Stimulated activated naive B cell treated with anti-CD40 and anti-IgM and Interleukin-4, amounts not matched to agents 10 μg/mL and 1 μg/mL and 100 μg/mL, for 72 hours (primary cell): ENCODE data around the gene COL27A1.

ENCODE experiments used
- ATAC-seq, 2 donors: fragments of 150-1000 bp; cut with Tn5 transposase; replicated peaks; 2 replicates each; pipeline ENCODE4 v1.10.0; 2021; ENCODE audit warnings: moderate library complexity in 1 of 2
- DNase-seq: peaks from one replicate; pipeline ENCODE4 v3.0.0; 2021
- H3K27ac Mint-ChIP-seq: one replicate; pipeline ENCODE4 v1.8.0; 2022; ENCODE audit warnings: mild to moderate bottlenecking, mixed read lengths
- H3K27me3 Mint-ChIP-seq, 2 donors: one replicate each; pipeline ENCODE4 v1.8.0; 2022; ENCODE audit warnings: mixed read lengths in 2 of 2
- H3K36me3 Mint-ChIP-seq, 2 donors: one replicate each; pipeline ENCODE4 v1.8.0; 2022; ENCODE audit warnings: mixed read lengths in 2 of 2, mild to moderate bottlenecking in 1 of 2
- H3K4me1 Mint-ChIP-seq, 2 donors: one replicate each; pipeline ENCODE4 v1.8.0; 2022; ENCODE audit warnings: mixed read lengths in 2 of 2, mild to moderate bottlenecking in 1 of 2
- H3K4me3 Mint-ChIP-seq, 2 donors: one replicate each; pipeline ENCODE4 v1.8.0; 2022; ENCODE audit warnings: mild to moderate bottlenecking in 2 of 2, mixed read lengths in 2 of 2, moderate library complexity in 1 of 2
- H3K9me3 Mint-ChIP-seq, 2 donors: one replicate each; pipeline ENCODE4 v1.8.0; 2022; ENCODE audit warnings: mixed read lengths in 2 of 2, mild to moderate bottlenecking in 1 of 2

The COL27A1 gene

GRCh38 chr9:114150608-114151007 is 4.7 kb upstream of the COL27A1 start:
- H3K4me1 Mint-ChIP-seq = peaks cover 8 to 13% of the 10 kb centered on the region in 2 donors
- H3K27me3 Mint-ChIP-seq = peaks cover 49 to 59% of the 10 kb centered on the region in 2 donors
- H3K27ac Mint-ChIP-seq = no peak overlapping the region
- H3K4me3 Mint-ChIP-seq = no peak overlapping the region
- no peak for DNase-seq
- no peak for ATAC-seq
- no peaks in the 10 kb centered on the region for H3K9me3 Mint-ChIP-seq
- H3K36me3 Mint-ChIP-seq = no peaks in the 10 kb centered on the region

GRCh38 chr9:114151426-114151956 is 3.8 kb upstream of the COL27A1 start:
- Mint-ChIP-seq H3K27ac (no peak overlapping the region), H3K36me3 (no peaks in the 10 kb centered on the region), H3K9me3 (no peaks in the 10 kb centered on the region), H3K4me1 (peaks cover 11 to 18% of the 10 kb centered on the region in 2 donors), H3K4me3 (no peak overlapping the region), H3K27me3 (peaks cover 53 to 63% of the 10 kb centered on the region in 2 donors)
- no peak for ATAC-seq
- no peak for DNase-seq

- no peaks in the 10 kb centered on the region for H3K9me3 Mint-ChIP-seq
- no peak overlapping the region for H3K27ac Mint-ChIP-seq
- H3K27me3 Mint-ChIP-seq = peaks cover 55 to 61% of the 10 kb centered on the region in 2 donors
- no peak for ATAC-seq
- no peak for DNase-seq
- peak overlapping the region; percentile 26 to 44 for H3K4me3 Mint-ChIP-seq
- peaks cover 15 to 20% of the 10 kb centered on the region in 2 donors for H3K4me1 Mint-ChIP-seq
- no peaks in the 10 kb centered on the region for H3K36me3 Mint-ChIP-seq
Observed at GRCh38 chr9:114153761-114154599, 1.4 kb upstream of the COL27A1 start.

- peaks cover 15 to 20% of the 10 kb centered on the region in 2 donors for H3K4me1 Mint-ChIP-seq
- no peak overlapping the region for H3K27ac Mint-ChIP-seq
Observed at GRCh38 chr9:114154600-114155102, 686 bp upstream of the COL27A1 start.

GRCh38 chr9:114155995-114156656 is 789 bp downstream of the COL27A1 start:
- Mint-ChIP-seq H3K4me1 (peaks cover 15 to 20% of the 10 kb centered on the region in 2 donors), H3K27ac (peak overlapping the region; percentile 83), H3K4me3 (peak overlapping the region; percentile 83 to 89), H3K27me3 (peaks cover 51 to 69% of the 10 kb centered on the region in 2 donors), H3K9me3 (peaks cover 0 to 2% of the 10 kb centered on the region in 2 donors), H3K36me3 (no peaks in the 10 kb centered on the region)
- DNase-seq (no peak), ATAC-seq (peak; percentile 30 to 31)

More at GRCh38 chr9:114154600-114155102, 686 bp upstream of the COL27A1 start:
- Mint-ChIP-seq H3K4me3 (peak overlapping the region; percentile 26 to 73), H3K36me3 (no peaks in the 10 kb centered on the region), H3K9me3 (no peaks in the 10 kb centered on the region), H3K27me3 (peaks cover 52 to 64% of the 10 kb centered on the region in 2 donors)
- ATAC-seq (no peak), DNase-seq (no peak)

GRCh38 chr9:114156657-114157421 is 1.5 kb downstream of the COL27A1 start:
- peaks cover 0 to 2% of the 10 kb centered on the region in 2 donors for H3K9me3 Mint-ChIP-seq
- peaks cover 44 to 62% of the 10 kb centered on the region in 2 donors for H3K27me3 Mint-ChIP-seq
- DNase-seq (no peak), ATAC-seq (no peak)
- peak overlapping the region; percentile 83 to 89 for H3K4me3 Mint-ChIP-seq
- H3K4me1 Mint-ChIP-seq = peaks cover 15 to 20% of the 10 kb centered on the region in 2 donors
- H3K27ac Mint-ChIP-seq = peak overlapping the region; percentile 83
- H3K36me3 Mint-ChIP-seq = no peaks in the 10 kb centered on the region

GRCh38 chr9:114157516-114158176 is 2.3 kb downstream of the COL27A1 start:
- Mint-ChIP-seq H3K9me3 (peaks cover 0 to 2% of the 10 kb centered on the region in 2 donors), H3K4me1 (peaks cover 15 to 20% of the 10 kb centered on the region in 2 donors), H3K36me3 (no peaks in the 10 kb centered on the region), H3K4me3 (peak overlapping the region; percentile 0 to 11), H3K27me3 (peaks cover 37 to 54% of the 10 kb centered on the region in 2 donors), H3K27ac (no peak overlapping the region)
- no peak for ATAC-seq
- no peak for DNase-seq

- Mint-ChIP-seq H3K36me3 (no peaks in the 10 kb centered on the region), H3K4me1 (peaks cover 15 to 20% of the 10 kb centered on the region in 2 donors), H3K27me3 (peaks cover 32 to 49% of the 10 kb centered on the region in 2 donors), H3K4me3 (no peak overlapping the region), H3K9me3 (peaks cover 0 to 2% of the 10 kb centered on the region in 2 donors), H3K27ac (no peak overlapping the region)
- ATAC-seq (no peak), DNase-seq (no peak)
Observed at GRCh38 chr9:114158482-114159130, 3.3 kb downstream of the COL27A1 start.

- Mint-ChIP-seq H3K27me3 (peaks cover 26 to 43% of the 10 kb centered on the region in 2 donors), H3K27ac (no peak overlapping the region), H3K9me3 (peaks cover 0 to 2% of the 10 kb centered on the region in 2 donors), H3K4me1 (peaks cover 10 to 14% of the 10 kb centered on the region in 2 donors), H3K4me3 (no peak overlapping the region), H3K36me3 (no peaks in the 10 kb centered on the region)
- ATAC-seq = no peak
- DNase-seq = no peak
Observed at GRCh38 chr9:114159691-114160090, 4.4 kb downstream of the COL27A1 start.

- DNase-seq (no peak), ATAC-seq (no peak)
- no peak overlapping the region for H3K27ac Mint-ChIP-seq
- H3K27me3 Mint-ChIP-seq = peaks cover 15 to 30% of the 10 kb centered on the region in 2 donors
- H3K9me3 Mint-ChIP-seq = peaks cover 0 to 2% of the 10 kb centered on the region in 2 donors
- peaks cover 2 to 4% of the 10 kb centered on the region in 2 donors for H3K4me1 Mint-ChIP-seq
- H3K36me3 Mint-ChIP-seq = no peaks in the 10 kb centered on the region
- H3K4me3 Mint-ChIP-seq = no peak overlapping the region
Observed at GRCh38 chr9:114161513-114161912, 6.2 kb downstream of the COL27A1 start.

- Mint-ChIP-seq H3K4me1 (no peaks in the 10 kb centered on the region), H3K4me3 (no peak overlapping the region), H3K36me3 (no peaks in the 10 kb centered on the region), H3K9me3 (peaks cover 0 to 2% of the 10 kb centered on the region in 2 donors), H3K27me3 (peaks cover 8 to 20% of the 10 kb centered on the region in 2 donors), H3K27ac (no peak overlapping the region)
- ATAC-seq (no peak), DNase-seq (no peak)
Observed at GRCh38 chr9:114163517-114163951, 8.2 kb downstream of the COL27A1 start.

GRCh38 chr9:114164191-114164794 is 9.0 kb downstream of the COL27A1 start:
- Mint-ChIP-seq H3K4me3 (no peak overlapping the region), H3K4me1 (no peaks in the 10 kb centered on the region), H3K27ac (no peak overlapping the region), H3K27me3 (peaks cover 8 to 16% of the 10 kb centered on the region in 2 donors), H3K36me3 (no peaks in the 10 kb centered on the region), H3K9me3 (peaks cover 0 to 2% of the 10 kb centered on the region in 2 donors)
- DNase-seq (no peak), ATAC-seq (no peak)
